DND-41 (cell line): ENCODE data around the gene TTLL9.

ENCODE experiments used
- ATAC-seq: fragments of 200-7000 bp; cut with Tn5 transposase; 3 replicates; pipeline ENCODE4 v1.9.1; 2021; ENCODE audit warnings: low read depth; ENCODE audit not compliant: insufficient read depth
- DNase-seq: peaks from one replicate; pipeline ENCODE4 v3.0.0-alpha.2; 2020
- H2AFZ ChIP-seq: 2 replicates; pipeline ENCODE4 v1.6.0; 2012; ENCODE audit warnings: low read depth, low read length
- H3K27ac ChIP-seq: 2 replicates; pipeline ENCODE4 v1.5.1; 2012; ENCODE audit warnings: low read length, inconsistent platforms
- H3K27me3 ChIP-seq: fragments of 200-600 bp; sonication (generic); 2 replicates; pipeline ENCODE4 v1.6.0; 2012; ENCODE audit warnings: low read length, mild to moderate bottlenecking, inconsistent platforms; ENCODE audit not compliant: insufficient read depth, poor library complexity
- H3K36me3 ChIP-seq: 2 replicates; pipeline ENCODE4 v1.5.1; 2012; ENCODE audit warnings: low read length, inconsistent platforms; ENCODE audit not compliant: insufficient read depth
- H3K4me1 ChIP-seq: 2 replicates; pipeline ENCODE4 v1.5.1; 2012; ENCODE audit warnings: mild to moderate bottlenecking, low read length; ENCODE audit not compliant: insufficient read depth
- H3K4me2 ChIP-seq: 2 replicates; pipeline ENCODE4 v1.6.0; 2012; ENCODE audit warnings: mild to moderate bottlenecking, moderate library complexity, low read length, inconsistent platforms; ENCODE audit not compliant: insufficient read depth
- H3K4me3 ChIP-seq, 2 experiments: fragments of 200-600 bp in 1 of 2; shearing (Covaris generic) in 1 of 2; 2 replicates each; pipeline ENCODE4 v1.5.1; 2012 to 2016; ENCODE audit warnings: inconsistent platforms in 2 of 2, low read length in 2 of 2, mild to moderate bottlenecking in 2 of 2, low read depth in 1 of 2, moderate library complexity in 1 of 2
- H3K79me2 ChIP-seq: 2 replicates; pipeline ENCODE4 v1.6.0; 2012; ENCODE audit warnings: low read length, inconsistent platforms; ENCODE audit not compliant: insufficient read depth
- H3K9ac ChIP-seq: 2 replicates; pipeline ENCODE4 v1.6.0; 2012; ENCODE audit warnings: low read depth, mild to moderate bottlenecking, inconsistent platforms, low read length, moderate library complexity
- H3K9me3 ChIP-seq: 2 replicates; pipeline ENCODE4 v1.5.1; 2012; ENCODE audit warnings: low read length, moderate library complexity, mild to moderate bottlenecking, inconsistent platforms; ENCODE audit not compliant: insufficient read depth, severe bottlenecking
- H4K20me1 ChIP-seq: 2 replicates; pipeline ENCODE4 v1.6.0; 2012; ENCODE audit warnings: low read length; ENCODE audit not compliant: insufficient read depth
- EZH2 ChIP-seq: IDR thresholded peaks from 3 replicates; pipeline ENCODE4 v1.6.1; 2012; ENCODE audit warnings: borderline replicate concordance, low read depth, mild to moderate bottlenecking, moderate library complexity, low read length, inconsistent platforms; ENCODE audit not compliant: severe bottlenecking
- TF ChIP-seq, protein P1 (sequence below): IDR thresholded peaks from 2 replicates; pipeline ENCODE4 v1.5.1; 2012; ENCODE audit warnings: borderline replicate concordance, low read length, moderate library complexity, mild to moderate bottlenecking; ENCODE audit not compliant: poor library complexity, severe bottlenecking; ENCODE audit errors: extremely low read depth

Gene TTLL9

GRCh38 chr20:31937820-31938219, 67.4 kb downstream of the TTLL9 start:
- H3K27ac ChIP-seq, result no peak overlapping the region

GRCh38 chr20:31939661-31940060, 69.2 kb downstream of the TTLL9 start:
- H3K27me3 ChIP-seq, result no peaks in the 10 kb centered on the region
- no peak overlapping the region for H3K9ac ChIP-seq
- no peaks in the 10 kb centered on the region for H3K9me3 ChIP-seq
- peaks cover 7% of the 10 kb centered on the region for H4K20me1 ChIP-seq
- no peak overlapping the region for H3K27ac ChIP-seq
- no peaks in the 10 kb centered on the region for H3K4me1 ChIP-seq
- H3K36me3 ChIP-seq, result peaks cover 10% of the 10 kb centered on the region; the same call in 1 of the 2 replicates
- no peaks in the 10 kb centered on the region for H3K79me2 ChIP-seq
- no peak overlapping the region for H3K4me3 ChIP-seq
- H2AFZ ChIP-seq, result no peak overlapping the region
- H3K4me2 ChIP-seq, result no peak overlapping the region
- TF ChIP-seq, protein P1, sequence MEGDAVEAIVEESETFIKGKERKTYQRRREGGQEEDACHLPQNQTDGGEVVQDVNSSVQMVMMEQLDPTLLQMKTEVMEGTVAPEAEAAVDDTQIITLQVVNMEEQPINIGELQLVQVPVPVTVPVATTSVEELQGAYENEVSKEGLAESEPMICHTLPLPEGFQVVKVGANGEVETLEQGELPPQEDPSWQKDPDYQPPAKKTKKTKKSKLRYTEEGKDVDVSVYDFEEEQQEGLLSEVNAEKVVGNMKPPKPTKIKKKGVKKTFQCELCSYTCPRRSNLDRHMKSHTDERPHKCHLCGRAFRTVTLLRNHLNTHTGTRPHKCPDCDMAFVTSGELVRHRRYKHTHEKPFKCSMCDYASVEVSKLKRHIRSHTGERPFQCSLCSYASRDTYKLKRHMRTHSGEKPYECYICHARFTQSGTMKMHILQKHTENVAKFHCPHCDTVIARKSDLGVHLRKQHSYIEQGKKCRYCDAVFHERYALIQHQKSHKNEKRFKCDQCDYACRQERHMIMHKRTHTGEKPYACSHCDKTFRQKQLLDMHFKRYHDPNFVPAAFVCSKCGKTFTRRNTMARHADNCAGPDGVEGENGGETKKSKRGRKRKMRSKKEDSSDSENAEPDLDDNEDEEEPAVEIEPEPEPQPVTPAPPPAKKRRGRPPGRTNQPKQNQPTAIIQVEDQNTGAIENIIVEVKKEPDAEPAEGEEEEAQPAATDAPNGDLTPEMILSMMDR, result no peak
- TF ChIP-seq EZH2, result no peak
- DNase-seq, result no peak
- ATAC-seq, result no peak

More at GRCh38 chr20:31937820-31938219, 67.4 kb downstream of the TTLL9 start:
- H4K20me1 ChIP-seq, result peaks cover 7% of the 10 kb centered on the region
- no peaks in the 10 kb centered on the region for H3K27me3 ChIP-seq
- no peak overlapping the region for H3K4me3 ChIP-seq
- H3K9ac ChIP-seq, result no peak overlapping the region
- DNase-seq, result no peak
- no peaks in the 10 kb centered on the region for H3K4me1 ChIP-seq
- no peaks in the 10 kb centered on the region for H3K9me3 ChIP-seq
- no peak overlapping the region for H3K4me2 ChIP-seq
- no peak overlapping the region for H2AFZ ChIP-seq
- no peaks in the 10 kb centered on the region for H3K36me3 ChIP-seq
- no peak for ATAC-seq
- TF ChIP-seq, protein P1, result no peak
- TF ChIP-seq EZH2, result no peak
- no peaks in the 10 kb centered on the region for H3K79me2 ChIP-seq

- DNase-seq (no peak), ATAC-seq (no peak; the same call in 2 of the 3 replicates)
- Histone ChIP-seq H3K4me2 (no peak overlapping the region), H3K36me3 (peaks cover 44% of the 10 kb centered on the region), H3K9me3 (no peaks in the 10 kb centered on the region), H3K4me1 (no peaks in the 10 kb centered on the region), H4K20me1 (peaks cover 14% of the 10 kb centered on the region), H3K4me3 (no peak overlapping the region), H3K27me3 (no peaks in the 10 kb centered on the region), H3K9ac (no peak overlapping the region), H2AFZ (no peak overlapping the region), H3K79me2 (peaks cover 1% of the 10 kb centered on the region; the same call in 1 of the 2 replicates), H3K27ac (no peak overlapping the region)
- TF ChIP-seq, protein P1, result no peak
- no peak for TF ChIP-seq EZH2
Measured at GRCh38 chr20:31943052-31943471, 72.6 kb downstream of the TTLL9 start.

DNA sequence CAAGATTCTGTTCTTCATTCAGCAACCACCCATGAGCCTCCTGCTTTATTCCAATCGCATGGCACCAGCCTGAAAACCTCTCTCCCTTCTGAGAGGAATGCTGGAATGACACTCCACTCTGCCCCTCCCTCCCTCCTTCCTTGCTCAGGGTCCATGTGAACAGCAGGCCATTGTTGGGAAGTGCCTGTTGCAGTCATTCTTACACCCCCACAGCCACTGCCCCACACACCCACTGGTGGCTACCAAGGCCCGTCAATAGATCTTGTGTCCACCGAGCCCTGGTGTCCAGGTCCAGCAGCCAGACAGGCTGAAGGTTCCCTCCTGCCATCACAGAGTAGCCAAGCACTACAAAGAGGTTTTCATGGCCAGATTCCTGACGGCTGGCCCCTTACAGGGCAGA, 74.9 kb downstream of the TTLL9 start:
- H3K79me2 ChIP-seq, result peaks cover 22% of the 10 kb centered on the region
- H3K4me3 ChIP-seq, result no peak overlapping the region
- no peak overlapping the region for H3K27ac ChIP-seq
- peaks cover 29% of the 10 kb centered on the region for H4K20me1 ChIP-seq
- H3K4me2 ChIP-seq, result no peak overlapping the region
- no peaks in the 10 kb centered on the region for H3K27me3 ChIP-seq
- H3K4me1 ChIP-seq, result peaks cover 6% of the 10 kb centered on the region
- peaks cover 66% of the 10 kb centered on the region for H3K36me3 ChIP-seq
- H2AFZ ChIP-seq, result no peak overlapping the region
- DNase-seq (no peak), ATAC-seq (no peak)
- TF ChIP-seq, protein P1, result no peak
- TF ChIP-seq EZH2, result no peak
- no peak overlapping the region for H3K9ac ChIP-seq
- H3K9me3 ChIP-seq, result peaks cover 4% of the 10 kb centered on the region
